ENCODE measurements around the gene TEKT5.

Gene TEKT5

GRCh38 chr16:10694830-10695229, at the start of gene TEKT5:
Gene TEKT5, minus strand, starts transcription at chr16:10694930. Its CDS starts 57 bp downstream, at chr16:10694873.
- no peak for TF ChIP-seq REST (IDR thresholded peaks at IDR 0.05; ENCODE audit: low read depth)

GRCh38 chr16:10743610-10744369, 49.1 kb upstream of the TEKT5 start, which contains the start of gene NUBP1:
Gene NUBP1, plus strand, starts transcription at chr16:10743842. Its CDS starts 22 bp downstream, at chr16:10743864.
- TF ChIP-seq EGR1 (IDR thresholded peaks at IDR 0.05) (no peak), EP300 (IDR thresholded peaks at IDR 0.05; ENCODE audit: borderline replicate concordance) (no peak), YY1 (IDR thresholded peaks at IDR 0.05; ENCODE audit: low read depth) (peak; percentile 64; the same call in 1 of the 2 replicates), NFIC (IDR thresholded peaks at IDR 0.05) (no peak), USF1 (IDR thresholded peaks at IDR 0.05) (no peak), MAX (IDR thresholded peaks at IDR 0.05) (peak; percentile 89), TAF1 (IDR thresholded peaks at IDR 0.05; ENCODE audit: low read depth) (peak; percentile 68), TCF12 (IDR thresholded peaks at IDR 0.05; ENCODE audit: low read depth) (peak; percentile 56; the same call in 1 of the 2 replicates), CREB1 (IDR thresholded peaks at IDR 0.05; ENCODE audit: low read depth) (no peak), ZBTB7A (IDR thresholded peaks at IDR 0.05; ENCODE audit: low read depth) (no peak), TEAD4 (IDR thresholded peaks at IDR 0.05) (no peak)

GRCh38 chr16:10743227-10743609, 48.5 kb upstream of the TEKT5 start:
- TF ChIP-seq CREB1 (IDR thresholded peaks at IDR 0.05; ENCODE audit: low read depth) (no peak), MAX (IDR thresholded peaks at IDR 0.05) (no peak), YY1 (IDR thresholded peaks at IDR 0.05; ENCODE audit: low read depth) (no peak), TCF12 (IDR thresholded peaks at IDR 0.05; ENCODE audit: low read depth) (no peak), FOXM1 (IDR thresholded peaks at IDR 0.05; ENCODE audit: borderline replicate concordance, low read depth) (no peak), TAF1 (IDR thresholded peaks at IDR 0.05; ENCODE audit: low read depth) (no peak), NFIC (IDR thresholded peaks at IDR 0.05) (no peak), CEBPB (IDR thresholded peaks at IDR 0.05) (no peak), EP300 (IDR thresholded peaks at IDR 0.05; ENCODE audit: borderline replicate concordance) (no peak)

GRCh38 chr16:10741844-10742243, 47.1 kb upstream of the TEKT5 start:
- TF ChIP-seq RAD21 (IDR thresholded peaks at IDR 0.05; ENCODE audit: low read depth) (no peak), EGR1 (IDR thresholded peaks at IDR 0.05) (no peak), MAX (IDR thresholded peaks at IDR 0.05) (no peak), NFIC (IDR thresholded peaks at IDR 0.05) (no peak), TCF12 (IDR thresholded peaks at IDR 0.05; ENCODE audit: low read depth) (no peak), CREB1 (IDR thresholded peaks at IDR 0.05; ENCODE audit: low read depth) (no peak), USF1 (IDR thresholded peaks at IDR 0.05) (no peak), ZBTB7A (IDR thresholded peaks at IDR 0.05; ENCODE audit: low read depth) (no peak), TAF1 (IDR thresholded peaks at IDR 0.05; ENCODE audit: low read depth) (no peak), TEAD4 (IDR thresholded peaks at IDR 0.05) (no peak), REST (IDR thresholded peaks at IDR 0.05; ENCODE audit: low read depth) (no peak), FOXM1 (IDR thresholded peaks at IDR 0.05; ENCODE audit: borderline replicate concordance, low read depth) (no peak), CEBPB (IDR thresholded peaks at IDR 0.05) (no peak)

- TF ChIP-seq YY1 (IDR thresholded peaks at IDR 0.05; ENCODE audit: low read depth) (no peak), EP300 (IDR thresholded peaks at IDR 0.05; ENCODE audit: borderline replicate concordance) (no peak), CREB1 (IDR thresholded peaks at IDR 0.05; ENCODE audit: low read depth) (no peak), FOXM1 (IDR thresholded peaks at IDR 0.05; ENCODE audit: borderline replicate concordance, low read depth) (no peak)
Observed at GRCh38 chr16:10740845-10741208, 46.1 kb upstream of the TEKT5 start.

Data from Ishikawa (cell line).